NCI-H187 treated with DMSO at 0.1 percent for 48 hours (cell line): ENCODE data around the gene SPAG4.

Experiments
- DNase-seq: peaks from one replicate; lab custom pipeline; 2025; lab: John Stamatoyannopoulos, UW

The SPAG4 gene

GRCh38 chr20:35615667-35616464, at the start of gene SPAG4:
SPAG4 (plus strand) TSS chr20:35615829; CDS start chr20:35616004, 175 bp downstream.
- DNase-seq: peak; percentile 97

- no peak for DNase-seq
Observed at GRCh38 chr20:35568645-35569044, 47.0 kb upstream of the SPAG4 start.

GRCh38 chr20:35571555-35571954, 44.1 kb upstream of the SPAG4 start:
- no peak for DNase-seq

- no peak for DNase-seq
Observed at GRCh38 chr20:35572838-35573237, 42.8 kb upstream of the SPAG4 start.

GRCh38 chr20:35575958-35576357, 39.7 kb upstream of the SPAG4 start:
- DNase-seq: no peak

GRCh38 chr20:35576816-35577215, 38.8 kb upstream of the SPAG4 start:
- DNase-seq: no peak

- no peak for DNase-seq
Observed at GRCh38 chr20:35578469-35578868, 37.2 kb upstream of the SPAG4 start.

GRCh38 chr20:35579196-35579595, 36.4 kb upstream of the SPAG4 start:
- DNase-seq: no peak

GRCh38 chr20:35582131-35582530, 33.5 kb upstream of the SPAG4 start:
- DNase-seq: no peak

GRCh38 chr20:35582741-35583404, 32.8 kb upstream of the SPAG4 start:
- DNase-seq: no peak

GRCh38 chr20:35583636-35584560, 31.7 kb upstream of the SPAG4 start:
- DNase-seq: no peak

GRCh38 chr20:35586751-35587425, 28.7 kb upstream of the SPAG4 start:
- DNase-seq: no peak

GRCh38 chr20:35587436-35587835, 28.2 kb upstream of the SPAG4 start:
- DNase-seq: no peak

- no peak for DNase-seq
Observed at GRCh38 chr20:35588397-35588796, 27.2 kb upstream of the SPAG4 start.

- DNase-seq: no peak
Observed at GRCh38 chr20:35592339-35592974, 23.2 kb upstream of the SPAG4 start.

GRCh38 chr20:35595456-35595855, 20.2 kb upstream of the SPAG4 start:
- no peak for DNase-seq

- no peak for DNase-seq
Observed at GRCh38 chr20:35595901-35596300, 19.7 kb upstream of the SPAG4 start.

GRCh38 chr20:35597186-35597585, 18.4 kb upstream of the SPAG4 start:
- no peak for DNase-seq

- no peak for DNase-seq
Observed at GRCh38 chr20:35598476-35598875, 17.2 kb upstream of the SPAG4 start.

- DNase-seq: no peak
Observed at GRCh38 chr20:35598899-35599775, 16.5 kb upstream of the SPAG4 start.
